ENCODE data around the gene TUBB8.
"Not testable (repeated sequence)": the region's sequence is repeated elsewhere in the genome, so short reads cannot be mapped to it uniquely, and the experiment has no call there.

DNA sequence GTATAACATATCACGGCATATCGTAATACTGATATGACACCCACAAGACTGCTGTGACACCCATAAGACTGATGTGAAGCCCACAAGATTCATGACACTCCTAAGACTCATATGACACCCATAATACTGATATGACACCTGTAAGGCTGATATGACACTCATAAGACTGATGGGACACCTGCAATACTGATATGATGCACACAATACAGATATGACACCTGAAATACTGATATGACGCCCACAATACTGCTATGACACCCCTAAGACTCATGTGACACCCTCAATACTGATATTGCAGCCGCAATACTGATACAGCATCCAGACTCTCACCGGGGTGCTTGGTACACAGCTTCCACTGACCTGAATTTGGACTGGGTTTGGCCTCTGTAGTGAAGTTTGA, 19.1 kb upstream of the TUBB8 start:
- TF ChIP-seq POLR2AphosphoS5 (IDR thresholded peaks at IDR 0.05; ENCODE audit: borderline replicate concordance, low read depth, low read length); EZH2 (IDR thresholded peaks at IDR 0.05); FOXP2 (optimal IDR thresholded peaks at IDR 0.05; ENCODE audit: control extremely low read depth, extremely low read length, insufficient read depth): not testable (repeated sequence)
